ENCODE data around the gene POU4F2.

GRCh38 chr4:146646593-146647325 is 8.1 kb downstream of the POU4F2 start:
- TF ChIP-seq, protein P1, sequence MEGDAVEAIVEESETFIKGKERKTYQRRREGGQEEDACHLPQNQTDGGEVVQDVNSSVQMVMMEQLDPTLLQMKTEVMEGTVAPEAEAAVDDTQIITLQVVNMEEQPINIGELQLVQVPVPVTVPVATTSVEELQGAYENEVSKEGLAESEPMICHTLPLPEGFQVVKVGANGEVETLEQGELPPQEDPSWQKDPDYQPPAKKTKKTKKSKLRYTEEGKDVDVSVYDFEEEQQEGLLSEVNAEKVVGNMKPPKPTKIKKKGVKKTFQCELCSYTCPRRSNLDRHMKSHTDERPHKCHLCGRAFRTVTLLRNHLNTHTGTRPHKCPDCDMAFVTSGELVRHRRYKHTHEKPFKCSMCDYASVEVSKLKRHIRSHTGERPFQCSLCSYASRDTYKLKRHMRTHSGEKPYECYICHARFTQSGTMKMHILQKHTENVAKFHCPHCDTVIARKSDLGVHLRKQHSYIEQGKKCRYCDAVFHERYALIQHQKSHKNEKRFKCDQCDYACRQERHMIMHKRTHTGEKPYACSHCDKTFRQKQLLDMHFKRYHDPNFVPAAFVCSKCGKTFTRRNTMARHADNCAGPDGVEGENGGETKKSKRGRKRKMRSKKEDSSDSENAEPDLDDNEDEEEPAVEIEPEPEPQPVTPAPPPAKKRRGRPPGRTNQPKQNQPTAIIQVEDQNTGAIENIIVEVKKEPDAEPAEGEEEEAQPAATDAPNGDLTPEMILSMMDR (conservative IDR thresholded peaks at IDR 0.05): no peak
- no peak for TF ChIP-seq ZFX (IDR thresholded peaks at IDR 0.05)
